Gastrocnemius medialis (tissue), 4 donors: ENCODE measurements around the gene HMCN1.

Experiments used
- CTCF ChIP-seq, 5 experiments: fragments of 450-650 bp in 3 of 5; fragments of 200-600 bp in 2 of 5; sonication (generic) in 2 of 5; IDR thresholded peaks in 4 of 5; conservative IDR thresholded peaks in 1 of 5; 1 replicate in 4 of 5; 2 replicates in 1 of 5; pipeline ENCODE4 v1.5.1; 2016 to 2019; ENCODE audit warnings: antibody characterized with exemption in 5 of 5, mild to moderate bottlenecking in 3 of 5, moderate library complexity in 3 of 5
- POLR2A ChIP-seq, 2 donors: fragments of 450-650 bp; IDR thresholded peaks; one replicate each; pipeline ENCODE4 v1.6.1; 2017; ENCODE audit warnings: antibody characterized with exemption in 2 of 2, mild to moderate bottlenecking in 2 of 2, moderate library complexity in 2 of 2

- no peak for TF ChIP-seq CTCF (IDR thresholded peaks at IDR 0.05 in 4 of 5, conservative IDR thresholded peaks at IDR 0.05 in 1 of 5)
- TF ChIP-seq POLR2A (IDR thresholded peaks at IDR 0.05): no peak
Measured at GRCh38 chr1:186142916-186143315, 408.7 kb downstream of the HMCN1 start.
